HepG2 (cell line): Measurements from ENCODE around the gene RBBP8NL. TPM values are rescaled to one million over a fixed set of nuclear protein-coding genes. Genes with fewer than 3 reads are reported as not detected.

ENCODE experiments used
- ASH2L ChIP-seq: fragments of 300-600, 200-600 bp; sonication (generic); IDR thresholded peaks from 2 replicates; pipeline ENCODE4 v1.7.0; 2017; ENCODE audit warnings: low read depth, mild to moderate bottlenecking, moderate library complexity, mixed read lengths, low read length; ENCODE audit not compliant: insufficient read length
- MTA3 ChIP-seq: sonication (generic); formaldehyde crosslinking; IDR thresholded peaks from 2 replicates; pipeline ENCODE4 v1.4.0; 2020; ENCODE audit warnings: missing genetic modification reagents
- NR2C2 ChIP-seq: sonication (generic); formaldehyde crosslinking; IDR thresholded peaks from 2 replicates; pipeline ENCODE4 v1.4.0; 2020; ENCODE audit warnings: missing genetic modification reagents, mild to moderate bottlenecking, moderate library complexity, borderline replicate concordance
- RELA ChIP-seq: sonication (generic); formaldehyde crosslinking; IDR thresholded peaks from 2 replicates; pipeline ENCODE4 v1.4.0; 2020; ENCODE audit warnings: missing genetic modification reagents
- SMAD9 ChIP-seq: sonication (generic); formaldehyde crosslinking; IDR thresholded peaks from 2 replicates; pipeline ENCODE4 v1.5.1; 2020; ENCODE audit warnings: mild to moderate bottlenecking, missing genetic modification reagents
- ZFY ChIP-seq: sonication (generic); formaldehyde crosslinking; IDR thresholded peaks from 2 replicates; pipeline ENCODE4 v1.4.0; 2020; ENCODE audit warnings: missing genetic modification reagents
- ZIK1 ChIP-seq: sonication (generic); formaldehyde crosslinking; IDR thresholded peaks from 2 replicates; pipeline ENCODE4 v1.5.0; 2020; ENCODE audit warnings: mild to moderate bottlenecking, low read depth, missing genetic modification reagents, borderline replicate concordance
- ZNF563 ChIP-seq: sonication (generic); formaldehyde crosslinking; IDR thresholded peaks from 2 replicates; pipeline ENCODE4 v1.8.0; 2022; ENCODE audit warnings: mild to moderate bottlenecking, moderate library complexity, missing genetic modification reagents
- ZNF660 ChIP-seq: sonication (generic); formaldehyde crosslinking; IDR thresholded peaks from 2 replicates; pipeline ENCODE4 v1.5.1; 2020; ENCODE audit warnings: mild to moderate bottlenecking, low read depth, missing genetic modification reagents, borderline replicate concordance
- ZNF768 ChIP-seq: sonication (generic); formaldehyde crosslinking; IDR thresholded peaks from 2 replicates; pipeline ENCODE4 v1.4.0; 2020; ENCODE audit warnings: missing genetic modification reagents
- ZNF792 ChIP-seq: IDR thresholded peaks from 2 replicates; pipeline ENCODE4 v1.6.1; 2016
- ZNF883 ChIP-seq: sonication (generic); formaldehyde crosslinking; IDR thresholded peaks from 2 replicates; pipeline ENCODE4 v1.5.1; 2020; ENCODE audit warnings: mild to moderate bottlenecking, missing genetic modification reagents; ENCODE audit errors: not compliant biosample characterization
- polyA plus RNA-seq, 8 experiments: library from polyadenylated mRNA; depleted of rRNA in 3 of 8; stranded (reverse) in 7 of 8; unstranded in 1 of 8; fragments of >200 nt; fragmentation: Illumina TruSeq in 4 of 8; extraction: Trizol in 4 of 8; gene quantifications; 2 replicates each; pipeline versions ENCODE4 v1.2.1 to v1.2.3, GENCODE V29; 2011 to 2016; ENCODE audit warnings: low read depth in 4 of 8, missing spikeins in 1 of 8, mixed read lengths in 1 of 8; ENCODE audit not compliant: insufficient read depth in 1 of 8
- total RNA-seq, 5 experiments: library from RNA; depleted of rRNA; stranded (reverse); fragments of >200 nt; fragmentation: Illumina TruSeq; extraction: Trizol; gene quantifications; 2 replicates each; pipeline ENCODE4 v1.2.3, GENCODE V29; 2016; ENCODE audit warnings: low read depth in 1 of 5
- TF ChIP-seq, protein P1 (sequence below): sonication (generic); formaldehyde crosslinking; IDR thresholded peaks from 2 replicates; pipeline ENCODE4 v1.4.0; 2020; ENCODE audit warnings: mild to moderate bottlenecking, missing genetic modification reagents
- TF ChIP-seq, protein P2 (sequence below): sonication (generic); formaldehyde crosslinking; IDR thresholded peaks from 2 replicates; pipeline ENCODE4 v1.4.0; 2020; ENCODE audit warnings: low read depth, missing genetic modification reagents
- TF ChIP-seq, protein P3 (sequence below): sonication (generic); formaldehyde crosslinking; IDR thresholded peaks from 2 replicates; pipeline ENCODE4 v1.4.0; 2020; ENCODE audit warnings: missing genetic modification reagents, borderline replicate concordance
- TF ChIP-seq, protein P4 (sequence below): sonication (generic); formaldehyde crosslinking; IDR thresholded peaks from 2 replicates; pipeline ENCODE4 v1.5.0; 2020; ENCODE audit warnings: missing genetic modification reagents, mild to moderate bottlenecking, borderline replicate concordance
- TF ChIP-seq, protein P5 (sequence below): sonication (generic); formaldehyde crosslinking; IDR thresholded peaks from 2 replicates; pipeline ENCODE4 v1.4.0; 2020; ENCODE audit warnings: missing genetic modification reagents
- TF ChIP-seq, protein P6 (sequence below): sonication (generic); formaldehyde crosslinking; IDR thresholded peaks from 2 replicates; pipeline ENCODE4 v1.5.0; 2020; ENCODE audit warnings: missing genetic modification reagents

The RBBP8NL gene
- total and polyA plus RNA-seq, 2 of the 13 experiments (the other 11 are each of a cell fraction or from before 2014, with no cell fraction given): 0.69 to 0.86 TPM

DNA sequence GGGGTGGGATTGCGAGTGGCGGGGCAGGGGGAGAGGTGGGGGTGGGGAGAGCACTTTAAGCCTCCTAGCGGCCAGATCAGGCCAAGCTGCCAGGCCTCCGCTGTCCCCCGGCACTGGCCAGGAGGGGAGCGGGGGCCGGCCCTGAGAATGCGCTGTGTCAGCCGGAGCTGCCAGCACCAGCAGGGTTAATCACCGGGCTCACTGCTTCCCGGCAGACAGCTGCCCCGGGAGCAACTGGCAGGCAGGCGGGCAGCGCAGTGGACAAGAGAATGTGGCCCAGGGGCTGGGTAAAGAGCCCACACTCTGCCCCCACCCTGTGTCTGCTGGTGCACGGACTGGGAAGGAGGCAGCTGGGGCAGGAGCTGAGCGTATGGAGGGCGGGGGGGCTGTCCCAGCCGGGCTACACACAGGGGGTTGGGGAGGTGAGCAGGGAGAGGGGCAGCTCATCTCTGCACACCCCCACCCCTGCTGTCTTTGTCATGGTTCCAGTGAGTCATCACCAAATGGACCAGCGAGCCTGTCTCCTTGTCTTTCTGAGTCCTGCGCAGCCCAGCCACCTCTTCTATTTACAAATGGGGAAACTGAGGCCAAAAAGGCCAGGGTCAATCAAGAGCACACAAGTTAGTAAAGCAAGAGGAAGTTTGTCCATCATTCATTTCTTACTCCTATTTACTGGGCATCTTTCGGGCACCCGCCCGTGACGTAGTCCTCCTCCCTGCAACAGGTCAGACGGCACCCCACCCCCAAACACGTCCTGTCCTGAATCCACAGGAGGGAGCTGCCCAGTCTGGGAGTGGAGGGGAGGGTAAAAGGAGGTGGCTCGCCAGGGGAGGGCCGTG, 58.1 kb downstream of the RBBP8NL start (continued):
- TF ChIP-seq ZNF660 (CRISPR knock-in tag) (no peak), RELA (CRISPR knock-in tag) (no peak), MTA3 (CRISPR knock-in tag) (no peak), ZNF883 (CRISPR knock-in tag) (no peak), SMAD9 (CRISPR knock-in tag) (no peak), NR2C2 (CRISPR knock-in tag) (no peak; the same call in 1 of the 2 replicates), ZIK1 (no peak), ZNF768 (peak; percentile 78; the same call in 1 of the 2 replicates), ZNF792 (CRISPR knock-in tag) (no peak), ZFY (CRISPR knock-in tag) (peak; percentile 51; the same call in 1 of the 2 replicates), ASH2L (no peak), ZNF563 (CRISPR knock-in tag) (0 out of 2 replicates have a peak, but pooled peaks have one; percentile 3)
- TF ChIP-seq, protein P1, sequence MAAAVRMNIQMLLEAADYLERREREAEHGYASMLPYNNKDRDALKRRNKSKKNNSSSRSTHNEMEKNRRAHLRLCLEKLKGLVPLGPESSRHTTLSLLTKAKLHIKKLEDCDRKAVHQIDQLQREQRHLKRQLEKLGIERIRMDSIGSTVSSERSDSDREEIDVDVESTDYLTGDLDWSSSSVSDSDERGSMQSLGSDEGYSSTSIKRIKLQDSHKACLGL (CRISPR knock-in tag): peak; percentile 60
- TF ChIP-seq, protein P2, sequence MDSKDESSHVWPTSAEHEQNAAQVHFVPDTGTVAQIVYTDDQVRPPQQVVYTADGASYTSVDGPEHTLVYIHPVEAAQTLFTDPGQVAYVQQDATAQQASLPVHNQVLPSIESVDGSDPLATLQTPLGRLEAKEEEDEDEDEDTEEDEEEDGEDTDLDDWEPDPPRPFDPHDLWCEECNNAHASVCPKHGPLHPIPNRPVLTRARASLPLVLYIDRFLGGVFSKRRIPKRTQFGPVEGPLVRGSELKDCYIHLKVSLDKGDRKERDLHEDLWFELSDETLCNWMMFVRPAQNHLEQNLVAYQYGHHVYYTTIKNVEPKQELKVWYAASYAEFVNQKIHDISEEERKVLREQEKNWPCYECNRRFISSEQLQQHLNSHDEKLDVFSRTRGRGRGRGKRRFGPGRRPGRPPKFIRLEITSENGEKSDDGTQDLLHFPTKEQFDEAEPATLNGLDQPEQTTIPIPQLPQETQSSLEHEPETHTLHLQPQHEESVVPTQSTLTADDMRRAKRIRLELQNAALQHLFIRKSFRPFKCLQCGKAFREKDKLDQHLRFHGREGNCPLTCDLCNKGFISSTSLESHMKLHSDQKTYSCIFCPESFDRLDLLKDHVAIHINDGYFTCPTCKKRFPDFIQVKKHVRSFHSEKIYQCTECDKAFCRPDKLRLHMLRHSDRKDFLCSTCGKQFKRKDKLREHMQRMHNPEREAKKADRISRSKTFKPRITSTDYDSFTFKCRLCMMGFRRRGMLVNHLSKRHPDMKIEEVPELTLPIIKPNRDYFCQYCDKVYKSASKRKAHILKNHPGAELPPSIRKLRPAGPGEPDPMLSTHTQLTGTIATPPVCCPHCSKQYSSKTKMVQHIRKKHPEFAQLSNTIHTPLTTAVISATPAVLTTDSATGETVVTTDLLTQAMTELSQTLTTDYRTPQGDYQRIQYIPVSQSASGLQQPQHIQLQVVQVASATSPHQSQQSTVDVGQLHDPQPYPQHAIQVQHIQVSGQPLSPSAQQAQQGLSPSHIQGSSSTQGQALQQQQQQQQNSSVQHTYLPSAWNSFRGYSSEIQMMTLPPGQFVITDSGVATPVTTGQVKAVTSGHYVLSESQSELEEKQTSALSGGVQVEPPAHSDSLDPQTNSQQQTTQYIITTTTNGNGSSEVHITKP (CRISPR knock-in tag): peak; percentile 58; the same call in 1 of the 2 replicates
- TF ChIP-seq, protein P3, sequence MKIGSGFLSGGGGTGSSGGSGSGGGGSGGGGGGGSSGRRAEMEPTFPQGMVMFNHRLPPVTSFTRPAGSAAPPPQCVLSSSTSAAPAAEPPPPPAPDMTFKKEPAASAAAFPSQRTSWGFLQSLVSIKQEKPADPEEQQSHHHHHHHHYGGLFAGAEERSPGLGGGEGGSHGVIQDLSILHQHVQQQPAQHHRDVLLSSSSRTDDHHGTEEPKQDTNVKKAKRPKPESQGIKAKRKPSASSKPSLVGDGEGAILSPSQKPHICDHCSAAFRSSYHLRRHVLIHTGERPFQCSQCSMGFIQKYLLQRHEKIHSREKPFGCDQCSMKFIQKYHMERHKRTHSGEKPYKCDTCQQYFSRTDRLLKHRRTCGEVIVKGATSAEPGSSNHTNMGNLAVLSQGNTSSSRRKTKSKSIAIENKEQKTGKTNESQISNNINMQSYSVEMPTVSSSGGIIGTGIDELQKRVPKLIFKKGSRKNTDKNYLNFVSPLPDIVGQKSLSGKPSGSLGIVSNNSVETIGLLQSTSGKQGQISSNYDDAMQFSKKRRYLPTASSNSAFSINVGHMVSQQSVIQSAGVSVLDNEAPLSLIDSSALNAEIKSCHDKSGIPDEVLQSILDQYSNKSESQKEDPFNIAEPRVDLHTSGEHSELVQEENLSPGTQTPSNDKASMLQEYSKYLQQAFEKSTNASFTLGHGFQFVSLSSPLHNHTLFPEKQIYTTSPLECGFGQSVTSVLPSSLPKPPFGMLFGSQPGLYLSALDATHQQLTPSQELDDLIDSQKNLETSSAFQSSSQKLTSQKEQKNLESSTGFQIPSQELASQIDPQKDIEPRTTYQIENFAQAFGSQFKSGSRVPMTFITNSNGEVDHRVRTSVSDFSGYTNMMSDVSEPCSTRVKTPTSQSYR (CRISPR knock-in tag): 0 out of 2 replicates have a peak, but pooled peaks have one; percentile 39
- TF ChIP-seq, protein P4, sequence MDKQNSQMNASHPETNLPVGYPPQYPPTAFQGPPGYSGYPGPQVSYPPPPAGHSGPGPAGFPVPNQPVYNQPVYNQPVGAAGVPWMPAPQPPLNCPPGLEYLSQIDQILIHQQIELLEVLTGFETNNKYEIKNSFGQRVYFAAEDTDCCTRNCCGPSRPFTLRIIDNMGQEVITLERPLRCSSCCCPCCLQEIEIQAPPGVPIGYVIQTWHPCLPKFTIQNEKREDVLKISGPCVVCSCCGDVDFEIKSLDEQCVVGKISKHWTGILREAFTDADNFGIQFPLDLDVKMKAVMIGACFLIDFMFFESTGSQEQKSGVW (CRISPR knock-in tag): no peak
- TF ChIP-seq, protein P5, sequence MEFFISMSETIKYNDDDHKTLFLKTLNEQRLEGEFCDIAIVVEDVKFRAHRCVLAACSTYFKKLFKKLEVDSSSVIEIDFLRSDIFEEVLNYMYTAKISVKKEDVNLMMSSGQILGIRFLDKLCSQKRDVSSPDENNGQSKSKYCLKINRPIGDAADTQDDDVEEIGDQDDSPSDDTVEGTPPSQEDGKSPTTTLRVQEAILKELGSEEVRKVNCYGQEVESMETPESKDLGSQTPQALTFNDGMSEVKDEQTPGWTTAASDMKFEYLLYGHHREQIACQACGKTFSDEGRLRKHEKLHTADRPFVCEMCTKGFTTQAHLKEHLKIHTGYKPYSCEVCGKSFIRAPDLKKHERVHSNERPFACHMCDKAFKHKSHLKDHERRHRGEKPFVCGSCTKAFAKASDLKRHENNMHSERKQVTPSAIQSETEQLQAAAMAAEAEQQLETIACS: no peak
- TF ChIP-seq, protein P6, sequence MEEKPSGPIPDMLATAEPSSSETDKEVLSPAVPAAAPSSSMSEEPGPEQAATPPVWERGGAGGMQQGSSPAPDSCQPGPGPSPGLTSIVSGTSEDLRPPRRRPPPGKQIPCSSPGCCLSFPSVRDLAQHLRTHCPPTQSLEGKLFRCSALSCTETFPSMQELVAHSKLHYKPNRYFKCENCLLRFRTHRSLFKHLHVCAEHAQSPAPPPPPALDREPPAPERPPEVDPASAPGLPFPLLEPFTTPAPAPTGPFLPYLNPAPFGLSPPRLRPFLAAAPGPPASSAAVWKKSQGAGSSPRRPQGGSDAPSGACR (CRISPR knock-in tag): no peak; the same call in 1 of the 2 replicates
